NCI-H128 (cell line): ENCODE measurements around the gene DOCK2.
"Not testable (repeated sequence)": the region's sequence is repeated elsewhere in the genome, so short reads cannot be mapped to it uniquely, and the experiment has no call there.

Source experiments
- DNase-seq: peaks from one replicate; lab custom pipeline; 2025; ENCODE audit not compliant: unreplicated experiment; lab: John Stamatoyannopoulos, UW

Gene DOCK2

DNA sequence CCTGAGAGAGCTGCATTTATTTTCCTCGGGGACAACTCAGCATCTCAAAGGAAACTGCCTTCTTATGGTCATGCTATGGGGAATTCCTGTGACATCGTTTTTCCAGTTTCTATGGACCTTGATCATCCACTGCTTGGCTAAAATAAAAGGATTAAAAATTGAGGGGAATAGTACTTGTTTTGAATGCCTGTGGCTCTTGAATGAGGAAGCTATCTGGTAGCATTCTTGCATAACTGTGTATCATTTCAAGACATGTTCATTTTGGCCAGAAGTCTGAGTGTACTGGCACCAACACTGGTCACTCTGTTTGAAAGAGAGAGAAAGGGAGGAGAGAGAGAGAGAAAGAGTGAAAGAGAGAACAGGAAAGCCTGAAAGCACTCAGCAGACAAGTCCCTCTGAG lies 116.7 kb downstream of the DOCK2 start:
- DNase-seq = no peak

DNA sequence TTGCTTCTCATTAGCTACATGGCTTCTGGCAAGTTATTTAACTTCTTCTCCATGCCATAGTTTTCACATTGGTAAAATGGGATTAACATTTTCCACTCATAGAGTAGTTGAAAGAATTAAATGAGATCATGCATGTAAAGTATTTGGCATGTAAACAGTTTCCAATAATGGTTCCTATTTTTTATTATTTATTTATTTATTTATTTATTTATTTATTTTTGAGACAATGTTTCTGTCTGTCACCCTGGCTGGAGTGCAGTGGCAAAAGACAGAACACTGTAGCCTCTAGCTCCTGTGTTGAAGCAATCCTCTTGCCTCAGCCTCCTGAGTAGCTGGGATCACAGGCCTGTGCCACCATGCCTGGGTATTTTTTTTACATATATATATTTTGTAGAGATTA lies 117.7 kb downstream of the DOCK2 start:
- no peak for DNase-seq

DNA sequence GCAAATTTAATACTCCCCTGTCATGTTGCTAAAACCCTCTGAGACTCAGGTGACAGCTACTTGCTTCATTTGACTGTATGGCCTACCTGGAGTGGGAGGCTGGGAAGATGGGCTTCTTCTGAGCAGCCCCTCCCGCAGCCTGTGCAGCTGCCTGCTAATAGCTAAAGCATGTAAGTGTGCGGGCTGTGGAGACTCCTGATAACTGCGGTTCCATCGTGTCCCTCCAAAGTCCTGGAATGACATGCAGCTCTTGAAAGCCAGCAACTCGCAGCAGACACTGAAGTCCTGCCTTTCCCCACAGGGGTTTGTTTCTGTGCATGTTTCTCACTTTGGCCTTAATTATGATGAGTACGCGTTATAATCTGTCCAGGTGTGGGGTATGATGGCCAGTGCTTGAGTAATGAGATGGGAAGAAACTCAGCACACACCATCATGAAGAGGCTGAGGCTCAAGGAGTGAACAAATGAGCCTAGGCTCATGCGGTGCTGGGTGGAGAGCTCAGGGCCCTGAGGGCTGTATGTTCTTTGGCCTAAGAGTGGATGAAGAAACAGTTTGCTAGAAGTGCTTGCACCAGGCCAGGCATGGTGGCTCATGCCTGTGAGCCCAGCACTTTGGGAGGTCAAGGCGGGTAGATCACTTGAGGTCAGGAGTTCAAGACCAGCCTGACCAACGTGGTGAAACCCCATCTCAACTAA lies 119.1 kb downstream of the DOCK2 start:
- DNase-seq = no peak

DNA sequence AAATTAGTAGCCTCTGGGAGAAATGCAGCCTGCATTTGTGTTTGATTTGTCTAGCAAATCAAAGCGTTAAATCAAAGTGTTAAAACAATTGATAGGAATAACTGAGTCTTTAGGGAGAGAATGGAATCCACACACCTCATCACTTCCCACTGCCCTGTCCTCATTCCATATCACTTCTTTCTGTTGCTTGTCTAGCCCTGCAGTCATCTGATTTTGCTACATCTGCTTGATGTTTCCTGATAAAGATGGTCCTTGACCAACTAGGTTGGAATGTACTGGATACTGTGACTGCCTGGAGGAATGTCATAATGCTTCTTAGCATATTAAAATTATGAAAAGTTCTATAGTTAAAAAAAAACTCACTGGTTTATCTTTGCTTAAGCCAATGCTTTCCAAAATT lies 119.9 kb downstream of the DOCK2 start:
- DNase-seq = no peak

DNA sequence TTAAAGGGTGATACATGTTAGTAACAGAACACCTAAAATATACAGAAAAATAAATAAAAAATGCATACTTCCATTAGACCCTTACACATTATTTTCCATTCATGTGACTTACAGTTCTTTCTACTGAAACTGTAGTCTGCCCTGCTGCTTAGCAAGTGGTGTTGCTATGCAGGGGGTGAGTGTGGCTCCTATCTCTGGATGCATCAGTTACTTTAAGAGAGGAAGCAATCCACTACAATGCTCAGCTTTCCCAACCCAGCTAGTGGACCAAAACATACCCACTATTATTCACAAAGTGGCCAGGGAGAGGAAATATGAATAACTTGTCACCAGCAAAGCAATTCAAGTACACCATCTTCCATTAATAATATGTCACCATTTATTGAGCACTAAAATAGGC lies 121.8 kb downstream of the DOCK2 start:
- DNase-seq = no peak

DNA sequence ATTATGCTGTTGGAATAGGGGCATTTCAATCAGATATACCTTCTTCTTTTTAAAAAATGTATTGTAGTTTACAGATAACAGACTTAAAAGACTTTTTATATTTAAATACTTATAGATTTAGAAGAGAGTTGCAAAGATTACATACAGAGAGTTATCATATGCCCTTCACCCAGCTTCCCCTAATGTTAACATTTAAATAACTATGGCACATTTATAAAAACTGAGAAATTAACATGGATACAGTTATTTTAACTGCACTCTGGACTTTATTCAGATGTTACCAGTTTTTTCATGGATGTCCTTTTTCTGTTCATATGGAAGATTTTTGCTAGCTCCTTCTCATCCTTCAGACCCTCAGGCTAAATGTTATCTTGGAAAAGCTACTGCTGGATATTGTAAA lies 123.2 kb downstream of the DOCK2 start:
- DNase-seq = no peak

DNA sequence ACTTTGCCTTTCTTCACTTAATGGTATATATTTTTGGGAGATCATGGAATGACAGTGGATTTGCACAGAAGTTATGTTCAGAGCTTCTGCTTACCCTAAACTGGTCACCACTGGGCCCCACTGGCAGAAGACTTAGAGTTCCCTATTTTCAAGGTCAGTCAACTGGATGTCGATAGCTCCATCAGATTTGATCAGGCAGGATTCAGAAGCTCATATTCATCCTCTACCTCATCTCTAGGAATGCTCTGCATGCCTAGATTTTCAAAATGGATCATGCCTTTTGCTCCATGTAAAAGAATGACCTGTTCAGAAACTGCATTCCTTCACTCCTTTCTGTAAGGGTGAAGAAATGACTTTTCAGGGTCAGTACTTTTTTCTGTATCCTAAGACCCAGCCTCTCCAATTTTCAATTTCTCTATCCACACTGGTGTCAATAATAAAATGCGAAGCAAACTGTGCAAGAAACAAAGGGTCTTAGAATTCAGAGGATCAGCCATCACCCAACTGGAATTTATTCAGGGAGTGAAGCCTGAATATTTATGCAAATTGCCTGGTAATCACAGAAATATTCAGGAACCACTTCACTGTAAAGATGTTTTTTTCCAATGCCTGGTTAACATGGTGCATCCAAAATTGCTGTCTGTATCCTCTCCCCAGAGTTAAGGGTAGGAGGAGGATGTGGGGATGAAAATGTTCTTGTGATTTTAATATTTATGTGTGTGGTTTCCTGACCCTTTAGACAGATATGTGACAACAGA lies 125.4 kb downstream of the DOCK2 start:
- no peak for DNase-seq

DNA sequence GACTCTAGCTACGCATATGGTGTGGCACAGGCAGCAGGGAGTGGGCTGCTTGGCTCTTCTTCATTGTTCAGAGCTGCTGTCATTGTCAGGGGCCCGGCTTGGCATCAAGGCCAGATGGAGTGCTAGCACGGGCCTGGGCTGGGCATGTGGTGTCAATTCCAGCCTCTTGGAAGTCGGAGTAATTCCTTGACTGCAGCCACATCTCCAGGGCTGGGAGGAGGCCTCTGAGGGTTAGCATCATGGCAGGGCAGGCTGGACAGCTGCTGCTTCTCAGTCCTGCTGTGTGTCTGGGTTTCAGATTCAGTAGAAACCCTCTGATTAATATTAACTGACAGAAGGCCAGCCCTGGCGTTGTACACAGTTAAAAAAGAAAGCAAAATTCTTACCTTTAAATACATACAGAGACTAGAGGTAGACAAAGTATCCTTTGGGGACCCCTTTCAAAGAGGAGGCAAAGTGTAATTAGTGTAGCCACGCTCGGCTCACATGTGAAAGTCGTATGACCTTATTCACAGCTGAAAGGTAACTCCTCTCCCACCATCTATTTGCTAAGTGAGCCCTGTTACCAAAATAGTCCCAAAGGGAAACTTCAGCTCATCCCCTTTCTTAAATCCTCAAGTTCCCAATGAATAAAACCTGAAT lies 126.4 kb downstream of the DOCK2 start:
- no peak for DNase-seq

DNA sequence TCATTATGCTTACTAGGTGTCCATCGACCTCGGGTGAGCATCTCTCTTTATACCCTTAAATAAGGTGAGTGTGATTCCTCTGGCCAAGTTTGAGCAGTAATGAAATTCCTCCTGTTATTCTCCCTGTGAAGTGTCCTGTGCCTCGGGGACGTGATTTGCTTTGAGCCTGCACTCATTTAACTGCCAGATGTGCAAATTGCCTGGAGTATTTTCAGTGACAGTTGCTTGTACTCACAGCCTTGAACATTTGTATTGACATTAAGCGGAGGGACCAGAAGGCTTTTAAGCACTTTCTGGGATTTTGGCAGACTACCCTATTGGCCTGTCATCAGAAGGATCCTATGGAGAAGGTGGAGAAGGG lies 126.9 kb downstream of the DOCK2 start:
- no peak for DNase-seq

DNA sequence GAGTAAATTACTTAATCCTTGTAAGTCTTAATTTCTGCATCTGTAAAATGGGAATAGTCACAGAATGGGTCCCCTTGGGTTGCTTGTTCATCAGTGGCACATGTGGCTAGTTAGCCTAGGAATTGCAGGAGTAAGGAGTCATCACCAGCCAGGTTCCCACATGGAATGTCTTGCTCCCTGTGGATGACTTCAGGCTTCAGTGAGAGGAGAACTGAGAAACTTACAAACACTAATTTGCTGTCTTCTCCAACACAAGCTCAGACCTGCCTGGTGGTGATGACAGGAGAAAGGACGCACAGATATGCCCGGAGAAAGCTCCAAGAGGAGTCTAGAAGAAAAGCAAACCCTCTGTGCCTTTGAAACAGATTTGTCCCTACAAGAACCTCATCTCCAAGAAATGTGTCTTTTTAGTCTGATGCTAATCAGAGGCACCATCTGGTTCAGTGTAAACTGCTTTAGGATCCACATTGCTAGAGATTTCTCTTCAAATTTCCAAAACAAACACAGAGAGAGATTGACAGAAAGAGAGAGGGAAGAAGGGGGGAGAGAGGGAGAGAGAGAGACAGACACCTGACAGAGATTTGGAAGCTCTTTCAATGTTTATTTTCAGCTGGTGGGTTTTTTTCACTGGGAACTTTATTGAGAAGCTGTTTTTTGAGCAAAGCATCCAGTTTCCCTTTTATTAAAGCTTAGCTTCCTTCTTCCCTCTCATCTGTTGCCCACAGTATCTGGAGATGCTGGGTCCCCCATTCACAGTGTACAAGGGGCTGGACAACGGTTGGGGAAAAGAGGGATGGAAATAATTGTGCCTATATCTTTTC lies 128.3 kb downstream of the DOCK2 start:
- DNase-seq = no peak

DNA sequence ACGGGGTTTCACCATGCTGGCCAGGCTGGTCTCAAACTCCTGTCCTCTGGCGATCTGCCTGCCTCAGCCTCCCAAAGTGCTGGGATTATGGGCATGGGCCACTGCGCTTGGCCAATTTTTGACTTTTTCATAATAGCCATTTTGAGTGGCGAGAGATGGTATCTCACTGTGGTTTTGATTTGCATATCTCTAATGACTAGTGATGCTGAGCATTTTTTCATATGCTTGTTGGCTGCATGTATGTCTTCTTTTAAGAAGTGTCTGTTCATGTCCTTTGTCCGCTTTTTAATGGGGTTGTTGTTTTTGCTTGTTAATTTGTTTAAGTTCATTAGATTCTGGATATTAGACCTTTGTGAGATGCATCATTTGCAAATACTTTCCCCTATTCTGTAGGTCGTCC lies 129.9 kb downstream of the DOCK2 start:
- not testable (repeated sequence) for DNase-seq

DNA sequence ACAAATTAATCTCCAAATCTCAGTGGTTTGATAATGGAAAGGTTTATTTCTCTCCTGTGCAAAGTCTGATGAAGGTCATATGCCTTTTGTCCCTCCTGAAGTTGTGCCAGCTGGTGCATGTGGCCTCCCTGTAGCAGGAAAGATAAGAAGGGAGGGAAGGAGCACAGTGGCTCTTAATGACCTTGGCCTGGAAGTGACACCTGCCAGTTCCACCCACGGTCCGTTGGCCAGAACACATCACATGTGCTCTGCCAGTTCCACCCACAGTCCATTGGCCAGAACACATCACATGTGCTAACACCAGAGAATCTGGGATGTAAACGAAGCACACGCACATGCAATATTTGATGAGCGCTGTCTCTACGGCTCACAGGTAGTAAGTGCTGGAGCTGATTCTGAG lies 130.9 kb downstream of the DOCK2 start:
- DNase-seq = no peak

DNA sequence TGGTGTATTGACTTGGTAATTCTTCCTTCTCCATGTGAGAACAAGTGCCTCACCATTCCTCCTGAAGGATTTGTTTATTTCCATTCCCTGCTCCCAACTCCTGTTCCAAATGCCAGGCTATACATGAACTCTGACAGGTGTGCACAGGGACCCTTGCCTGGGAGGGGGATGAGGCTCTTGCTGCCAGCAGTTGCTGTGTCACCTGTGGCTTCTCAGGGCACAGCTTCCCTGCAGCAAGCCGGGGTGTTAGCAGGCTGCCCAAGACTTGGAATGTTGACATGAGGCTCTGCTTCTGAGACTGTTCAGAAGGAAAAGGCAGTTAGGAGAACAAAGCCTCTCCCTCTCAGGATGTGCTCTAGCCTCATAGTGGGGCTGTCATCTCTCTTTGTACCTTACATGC lies 131.3 kb downstream of the DOCK2 start:
- DNase-seq = no peak

DNA sequence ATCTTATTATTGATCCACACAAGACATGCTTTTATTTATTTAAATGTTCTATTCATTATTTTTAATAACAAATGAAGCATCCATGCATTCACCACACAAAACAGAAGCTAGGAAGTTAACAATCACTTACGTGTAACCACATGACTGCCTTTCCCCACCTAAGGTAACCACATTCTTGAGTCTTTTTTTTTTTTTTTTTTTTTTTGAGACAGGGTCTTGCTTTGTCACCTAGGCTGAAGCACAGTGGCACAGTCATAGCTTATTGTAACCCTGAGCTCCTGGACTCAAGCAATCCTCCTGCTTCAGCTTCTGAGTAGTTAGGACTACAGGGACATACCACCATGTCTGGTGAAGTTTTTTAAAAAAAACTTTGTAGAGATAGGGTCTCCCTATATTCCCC lies 133.0 kb downstream of the DOCK2 start:
- DNase-seq = no peak

DNA sequence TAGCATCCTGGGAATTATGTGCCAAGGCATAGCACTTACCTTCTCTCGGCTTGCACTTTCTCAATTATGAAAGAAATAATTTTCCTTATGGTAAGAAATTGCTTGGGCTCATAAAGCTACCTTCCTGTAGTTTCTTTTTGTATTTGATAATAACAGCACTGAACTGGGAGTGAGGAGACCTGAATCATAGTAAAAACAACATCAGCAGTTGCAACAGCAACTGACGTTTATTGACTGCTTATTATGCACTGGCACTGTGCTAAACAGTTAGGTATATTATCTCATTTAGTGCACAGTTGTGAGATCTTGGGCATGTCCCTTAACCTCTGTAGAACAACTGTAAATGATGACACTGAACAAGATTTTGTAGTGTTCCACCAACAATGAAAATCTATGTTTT lies 135.2 kb downstream of the DOCK2 start:
- no peak for DNase-seq

DNA sequence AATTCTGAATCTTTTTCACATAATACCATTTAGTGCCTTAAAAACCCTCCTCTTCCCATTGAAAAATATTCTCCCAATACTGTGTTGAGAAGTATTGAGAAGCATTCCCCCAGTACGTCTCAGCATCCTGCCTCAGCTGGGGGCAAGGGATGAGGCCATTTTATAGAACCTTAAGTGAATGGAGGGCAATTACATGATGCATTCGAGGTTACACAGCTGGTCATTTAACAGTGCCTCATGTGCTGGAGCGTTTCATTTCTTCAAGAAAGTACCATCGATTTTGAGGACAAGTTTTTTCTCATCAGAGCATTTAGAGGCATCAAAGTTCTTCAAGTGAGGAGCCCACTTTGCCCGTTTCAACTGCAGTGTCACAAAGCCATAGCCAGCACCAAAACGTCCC lies 135.6 kb downstream of the DOCK2 start:
- no peak for DNase-seq

DNA sequence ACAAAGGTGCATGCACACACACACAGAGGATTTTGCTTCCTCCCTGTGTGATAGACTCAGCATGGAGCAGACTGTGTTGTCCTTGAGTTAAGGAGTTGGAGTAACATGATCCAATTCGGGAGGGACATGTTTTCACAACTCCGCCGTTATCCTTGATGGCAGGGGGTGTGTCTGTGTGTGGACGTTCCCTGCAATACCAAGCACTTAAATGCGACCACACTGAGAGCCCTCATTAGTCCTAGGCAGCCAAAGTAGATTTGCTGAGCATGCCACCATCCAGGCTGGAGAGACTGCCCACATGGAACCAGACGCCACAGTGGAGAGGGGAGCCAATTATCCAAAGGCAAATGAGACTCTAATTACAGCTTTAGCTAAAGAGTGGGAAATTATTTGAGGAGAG lies 140.1 kb downstream of the DOCK2 start:
- DNase-seq = no peak

DNA sequence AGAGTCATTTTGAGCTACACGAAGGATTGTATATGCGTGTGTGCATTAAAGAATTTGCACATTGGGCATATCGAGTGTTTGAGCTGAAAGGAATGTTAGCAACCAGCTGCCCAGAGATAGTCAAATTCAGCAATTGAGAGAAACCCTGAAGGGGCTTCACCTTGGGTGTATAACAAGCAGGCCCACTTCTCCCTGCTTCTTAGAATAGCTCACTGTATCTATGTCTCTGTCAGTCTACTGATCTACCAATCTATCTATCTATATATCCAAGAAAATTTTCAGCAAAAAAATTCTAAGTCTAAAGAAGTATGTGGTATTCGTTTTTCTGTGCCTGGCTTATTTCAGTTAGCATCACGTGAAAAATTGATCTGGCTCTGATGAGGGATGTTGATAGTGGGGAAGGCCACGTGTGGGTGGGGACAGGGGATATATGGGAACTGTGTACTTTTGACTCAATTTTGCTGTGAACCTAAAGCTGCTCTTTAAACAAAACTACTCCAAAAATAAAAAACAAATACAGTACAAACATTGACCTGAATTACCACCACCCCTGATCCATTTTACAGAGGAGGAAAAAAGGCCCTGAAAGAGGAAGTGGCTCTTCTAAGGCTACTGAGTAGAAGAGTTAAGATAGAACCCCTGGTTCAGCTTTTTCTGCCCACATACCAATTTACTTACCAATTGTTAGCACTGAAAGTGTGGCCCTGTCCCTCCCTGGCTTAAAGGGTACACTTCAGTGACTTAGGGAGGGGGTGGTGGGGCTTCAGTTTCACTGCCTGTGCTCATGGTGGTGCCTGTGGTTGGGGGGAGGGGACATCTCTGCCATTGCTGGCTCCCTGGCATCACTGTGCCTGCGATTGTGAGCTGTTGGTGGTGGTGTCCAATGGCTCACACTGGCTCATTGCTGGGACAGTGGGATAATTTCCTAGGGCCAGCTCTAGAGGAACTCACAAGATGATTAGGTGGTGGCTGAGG lies 141.8 kb downstream of the DOCK2 start:
- no peak for DNase-seq

DNA sequence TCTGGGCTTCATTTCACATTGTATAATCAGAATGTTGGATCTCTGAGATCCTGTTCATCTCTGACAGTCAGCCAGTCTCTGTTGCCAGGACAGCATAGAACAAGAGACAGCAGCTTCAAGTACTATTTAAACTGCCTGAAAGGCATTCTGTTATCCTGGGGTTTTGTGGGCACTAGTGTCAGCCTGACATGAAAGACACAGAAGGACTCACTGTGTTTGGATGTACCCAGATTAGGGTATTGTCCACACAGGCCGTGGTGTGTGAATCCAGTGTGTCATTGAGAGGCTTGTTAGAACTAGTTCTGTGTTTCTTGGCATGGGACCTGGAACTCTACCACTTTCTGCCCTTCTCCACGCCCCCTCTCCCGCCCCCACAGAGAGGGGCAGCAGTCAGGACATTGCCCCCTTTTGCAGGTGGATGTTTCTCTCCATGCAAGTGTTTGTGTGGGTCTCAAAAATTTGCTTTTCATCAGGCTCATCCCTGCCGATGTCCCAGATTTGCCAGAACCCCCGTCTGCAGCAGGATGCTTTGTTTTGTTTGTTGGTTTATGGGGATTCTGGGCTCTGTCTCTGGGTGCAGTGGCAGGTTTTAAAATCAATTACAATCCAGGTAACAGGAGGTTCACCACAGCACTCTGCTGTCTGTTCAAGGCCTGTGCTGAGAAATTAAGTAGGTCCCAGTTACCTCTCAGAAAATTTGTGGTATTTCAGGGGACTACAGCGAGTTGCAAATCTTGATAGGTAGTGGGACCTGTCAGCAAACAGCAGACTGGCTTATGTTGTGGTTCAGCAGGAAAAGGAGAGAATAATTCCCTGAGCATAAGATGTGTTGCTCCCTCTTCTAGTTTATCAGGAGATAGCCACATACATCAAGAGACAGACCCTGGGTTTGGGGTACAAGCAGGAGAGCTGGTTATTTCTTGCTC lies 144.6 kb downstream of the DOCK2 start:
- DNase-seq = no peak
